Measurements from ENCODE around the gene MCAM. TPM values are rescaled to one million over a fixed set of nuclear protein-coding genes. Genes with fewer than 3 reads are reported as not detected.

MCAM gene
- total and polyA plus RNA-seq, 8 donors = 7.3 to 379 (median 70.4) TPM

DNA sequence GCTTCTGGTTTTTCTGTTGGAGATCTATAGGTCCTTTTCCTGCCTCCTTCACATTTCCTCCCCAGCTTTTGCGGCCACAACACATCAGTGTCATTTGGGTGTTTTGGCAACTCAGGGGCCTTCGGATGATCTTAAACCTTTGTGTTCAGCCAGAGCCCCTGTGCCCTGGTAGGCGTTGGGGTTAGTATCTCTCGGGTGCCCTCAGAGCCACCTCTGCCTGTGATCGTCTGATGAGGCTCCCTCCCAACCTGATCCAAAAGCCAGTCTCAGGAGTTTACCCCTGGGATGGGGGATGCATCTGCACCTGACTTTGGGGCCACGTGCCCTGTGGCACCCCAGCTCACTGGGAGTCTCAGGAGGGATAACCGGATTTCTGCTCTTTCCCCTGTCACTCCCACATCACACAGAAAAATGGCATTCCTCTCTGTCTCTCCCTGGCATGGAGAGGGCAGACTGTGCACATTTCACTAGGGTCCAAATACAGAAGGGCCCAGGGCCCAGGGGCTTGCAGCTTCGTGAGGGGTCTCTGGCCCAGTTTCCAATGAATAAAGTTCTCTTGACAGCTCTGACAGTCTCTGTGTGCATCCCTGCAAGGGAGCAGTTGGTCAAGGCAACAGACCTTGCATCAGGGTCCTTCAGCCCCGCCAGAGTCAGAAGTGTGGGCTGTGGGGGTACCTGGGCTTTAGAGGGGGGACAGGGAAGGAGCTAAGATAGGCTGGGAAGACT lies 20.0 kb upstream of the MCAM start:
- intact Hi-C loops (cut with DNase I; ENCODE audit: low total_unique reads) = no loop called here
- H3K4me1 ChIP-seq = peaks cover 61 to 80% (median 73%) of the 10 kb centered on the region in 4 donors

DNA sequence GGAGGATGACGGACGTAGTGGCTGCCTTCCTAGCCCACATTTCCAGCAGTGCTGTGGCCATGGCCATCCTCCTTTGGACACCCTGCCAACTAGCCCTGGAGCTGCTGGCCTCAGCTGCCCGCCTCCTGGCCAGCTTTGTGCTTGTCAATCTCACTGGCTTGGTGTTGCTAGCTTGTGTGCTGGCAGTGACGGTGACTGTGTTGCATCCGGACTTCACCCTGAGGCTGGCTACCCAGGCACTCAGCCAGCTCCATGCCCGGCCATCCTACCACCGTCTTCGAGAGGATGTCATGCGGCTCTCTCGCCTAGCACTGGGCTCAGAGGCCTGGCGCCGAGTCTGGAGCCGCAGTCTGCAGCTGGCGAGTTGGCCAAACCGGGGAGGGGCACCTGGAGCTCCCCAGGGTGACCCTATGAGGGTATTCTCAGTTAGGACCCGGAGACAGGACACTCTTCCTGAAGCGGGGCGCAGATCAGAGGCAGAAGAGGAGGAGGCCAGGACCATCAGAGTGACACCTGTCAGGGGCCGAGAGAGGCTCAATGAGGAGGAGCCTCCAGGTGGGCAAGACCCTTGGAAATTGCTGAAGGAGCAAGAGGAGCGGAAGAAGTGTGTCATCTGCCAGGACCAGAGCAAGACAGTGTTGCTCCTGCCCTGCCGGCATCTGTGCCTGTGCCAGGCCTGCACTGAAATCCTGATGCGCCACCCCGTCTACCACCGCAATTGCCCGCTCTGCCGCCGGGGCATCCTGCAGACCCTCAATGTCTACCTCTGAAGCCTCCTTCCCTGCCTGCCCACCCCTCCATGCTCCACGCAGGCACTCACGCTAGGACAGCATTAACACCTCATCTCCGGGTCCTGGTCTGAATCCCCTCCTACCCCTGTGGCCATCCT lies 19.0 kb upstream of the MCAM start:
- Histone ChIP-seq H3K27ac (peak overlapping the region in 2 of 5 donors; percentile 85 to 96), H3K4me3 (peak overlapping the region in 3 of 4 donors; percentile 82 to 100 (median 96)), H3K27me3 (peaks cover 0 to 24% (median 16%) of the 10 kb centered on the region in 3 donors), H3K36me3 (peaks cover 7 to 17% (median 12%) of the 10 kb centered on the region in 4 donors), H3K4me1 (peaks cover 54 to 70% (median 64%) of the 10 kb centered on the region in 4 donors), H3K9me3 (no peaks in the 10 kb centered on the region)
- peak in 1 of 2 donors; percentile 20 for DNase-seq
- intact Hi-C loops (cut with DNase I; ENCODE audit: low total_unique reads) = no loop called here
- TF ChIP-seq POLR2A (IDR thresholded peaks at IDR 0.05) = no peak
- TF ChIP-seq, protein P1, sequence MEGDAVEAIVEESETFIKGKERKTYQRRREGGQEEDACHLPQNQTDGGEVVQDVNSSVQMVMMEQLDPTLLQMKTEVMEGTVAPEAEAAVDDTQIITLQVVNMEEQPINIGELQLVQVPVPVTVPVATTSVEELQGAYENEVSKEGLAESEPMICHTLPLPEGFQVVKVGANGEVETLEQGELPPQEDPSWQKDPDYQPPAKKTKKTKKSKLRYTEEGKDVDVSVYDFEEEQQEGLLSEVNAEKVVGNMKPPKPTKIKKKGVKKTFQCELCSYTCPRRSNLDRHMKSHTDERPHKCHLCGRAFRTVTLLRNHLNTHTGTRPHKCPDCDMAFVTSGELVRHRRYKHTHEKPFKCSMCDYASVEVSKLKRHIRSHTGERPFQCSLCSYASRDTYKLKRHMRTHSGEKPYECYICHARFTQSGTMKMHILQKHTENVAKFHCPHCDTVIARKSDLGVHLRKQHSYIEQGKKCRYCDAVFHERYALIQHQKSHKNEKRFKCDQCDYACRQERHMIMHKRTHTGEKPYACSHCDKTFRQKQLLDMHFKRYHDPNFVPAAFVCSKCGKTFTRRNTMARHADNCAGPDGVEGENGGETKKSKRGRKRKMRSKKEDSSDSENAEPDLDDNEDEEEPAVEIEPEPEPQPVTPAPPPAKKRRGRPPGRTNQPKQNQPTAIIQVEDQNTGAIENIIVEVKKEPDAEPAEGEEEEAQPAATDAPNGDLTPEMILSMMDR (IDR thresholded peaks at IDR 0.05) = no peak
- WGBS, 5 donors = 84 to 91% (median 89%) methylated on average over 30 of the region's 30 CpGs

More for the DNA sequence above, 20.0 kb upstream of the MCAM start:
- Histone ChIP-seq H3K9me3 (no peaks in the 10 kb centered on the region), H3K4me3 (no peak overlapping the region), H3K27me3 (peaks cover 0 to 34% (median 21%) of the 10 kb centered on the region in 3 donors), H3K36me3 (peaks cover 7 to 17% (median 12%) of the 10 kb centered on the region in 4 donors), H3K27ac (peak overlapping the region in 4 of 5 donors; percentile 81 to 96 (median 94))
- TF ChIP-seq POLR2A (IDR thresholded peaks at IDR 0.05) = no peak
- no peak for TF ChIP-seq POLR2AphosphoS5 (IDR thresholded peaks at IDR 0.05)
- TF ChIP-seq, protein P1 (IDR thresholded peaks at IDR 0.05) = no peak
- no peak for TF ChIP-seq EP300 (IDR thresholded peaks at IDR 0.05)
- WGBS, 5 donors = 72 to 85% (median 82%) methylated on average over 7 to 9 of the region's 9 CpGs
- DNase-seq = peak in 1 of 2 donors; percentile 5

DNA sequence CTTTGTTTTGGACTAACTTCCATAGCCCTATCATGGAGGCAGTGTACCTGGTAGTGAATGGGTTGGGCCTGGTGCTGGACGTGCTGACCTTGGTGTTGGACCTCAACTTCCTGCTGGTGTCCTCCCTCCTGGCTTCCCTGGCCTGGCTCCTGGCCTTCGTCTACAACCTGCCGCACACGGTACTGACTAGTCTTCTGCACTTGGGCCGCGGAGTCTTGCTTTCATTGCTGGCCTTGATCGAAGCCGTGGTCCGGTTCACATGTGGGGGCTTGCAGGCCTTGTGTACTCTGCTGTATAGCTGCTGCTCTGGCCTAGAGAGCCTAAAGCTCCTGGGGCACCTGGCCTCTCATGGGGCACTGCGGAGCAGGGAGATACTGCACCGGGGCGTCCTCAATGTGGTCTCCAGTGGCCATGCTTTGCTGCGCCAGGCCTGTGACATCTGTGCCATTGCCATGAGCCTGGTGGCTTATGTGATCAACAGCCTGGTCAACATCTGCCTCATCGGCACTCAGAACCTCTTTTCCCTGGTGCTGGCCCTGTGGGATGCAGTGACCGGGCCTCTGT lies 18.2 kb upstream of the MCAM start:
- H3K36me3 ChIP-seq = peaks cover 7 to 17% (median 12%) of the 10 kb centered on the region in 4 donors
- peak overlapping the region; percentile 81 to 100 (median 89) for H3K4me3 ChIP-seq
- 63 to 71% (median 64%) methylated on average over 10 to 15 of the region's 15 CpGs for WGBS, 5 donors
- no peaks in the 10 kb centered on the region for H3K9me3 ChIP-seq
- intact Hi-C loops (cut with DNase I; ENCODE audit: low total_unique reads) = no loop called here
- H3K27ac ChIP-seq = peak overlapping the region in 4 of 5 donors; percentile 83 to 95 (median 90)
- peaks cover 0 to 16% (median 10%) of the 10 kb centered on the region in 3 donors for H3K27me3 ChIP-seq
- peak in 1 of 2 donors; percentile 16 for DNase-seq
- H3K4me1 ChIP-seq = peaks cover 48 to 63% (median 57%) of the 10 kb centered on the region in 4 donors
- TF ChIP-seq, protein P1 (IDR thresholded peaks at IDR 0.05) = no peak
- TF ChIP-seq POLR2AphosphoS5 (IDR thresholded peaks at IDR 0.05) (no peak), EP300 (IDR thresholded peaks at IDR 0.05) (no peak), POLR2A (IDR thresholded peaks at IDR 0.05) (no peak)
